Keratinocyte (primary cell): ENCODE data around the gene NEUROD2. TPM values are rescaled to one million over a fixed set of nuclear protein-coding genes. Genes with fewer than 3 reads are reported as not detected.

Source experiments
- DNase-seq: peaks from one replicate; pipeline ENCODE4 v3.0.0-alpha.2; 2011; ENCODE audit warnings: low read depth, missing footprints, low spot score
- FAIRE-seq: peaks from 2 replicates; lab custom pipeline; 2011; peaks lifted over from hg19 to GRCh38; lab: Jason Lieb, UNC
- H2AFZ ChIP-seq: 2 replicates; pipeline ENCODE4 v1.6.0; 2012; ENCODE audit warnings: low read length, control low read depth, inconsistent platforms; ENCODE audit not compliant: control insufficient read depth
- H3K27ac ChIP-seq: 2 replicates; pipeline ENCODE4 v1.5.1; 2011; ENCODE audit warnings: low read length; ENCODE audit not compliant: control insufficient read depth, insufficient read depth
- H3K27me3 ChIP-seq: 3 replicates; pipeline ENCODE4 v1.6.0; 2011; ENCODE audit warnings: low read length; ENCODE audit not compliant: control insufficient read depth, insufficient read depth; ENCODE audit errors: extremely low read depth
- H3K36me3 ChIP-seq, 2 experiments: 2 replicates in 1 of 2; 3 replicates in 1 of 2; pipeline ENCODE4 v1.5.1; 2011; ENCODE audit warnings: low read length in 2 of 2, mild to moderate bottlenecking in 1 of 2; ENCODE audit not compliant: control insufficient read depth in 2 of 2, insufficient read depth in 2 of 2; ENCODE audit errors: extremely low read depth in 1 of 2
- H3K4me1 ChIP-seq: 3 replicates; pipeline ENCODE4 v1.5.1; 2011; ENCODE audit warnings: low read length; ENCODE audit not compliant: control insufficient read depth, insufficient read depth; ENCODE audit errors: extremely low read depth
- H3K4me2 ChIP-seq: 3 replicates; pipeline ENCODE4 v1.6.0; 2011; ENCODE audit warnings: low read depth, low read length; ENCODE audit not compliant: control insufficient read depth, insufficient read depth; ENCODE audit errors: extremely low read depth
- H3K4me3 ChIP-seq, 3 experiments: fragments of 200-600 bp in 1 of 3; sonication (generic) in 1 of 3; 2 replicates in 2 of 3; 3 replicates in 1 of 3; pipeline ENCODE4 v1.5.1; 2011 to 2016; ENCODE audit warnings: low read length in 3 of 3, mild to moderate bottlenecking in 3 of 3, control low read depth in 2 of 3, inconsistent platforms in 1 of 3, low read depth in 1 of 3, mixed read lengths in 1 of 3, mixed run types in 1 of 3, moderate library complexity in 1 of 3; ENCODE audit not compliant: control insufficient read depth in 2 of 3, insufficient read depth in 2 of 3; ENCODE audit errors: extremely low read depth in 1 of 3
- H3K79me2 ChIP-seq: 2 replicates; pipeline ENCODE4 v1.6.0; 2012; ENCODE audit warnings: low read length; ENCODE audit not compliant: control insufficient read depth, insufficient read depth
- H3K9ac ChIP-seq: 3 replicates; pipeline ENCODE4 v1.6.0; 2011; ENCODE audit warnings: low read length; ENCODE audit not compliant: control insufficient read depth, insufficient read depth; ENCODE audit errors: extremely low read depth
- H3K9me1 ChIP-seq: 3 replicates; pipeline ENCODE4 v1.6.0; 2011; ENCODE audit warnings: low read length; ENCODE audit not compliant: control insufficient read depth, insufficient read depth; ENCODE audit errors: extremely low read depth
- H3K9me3 ChIP-seq: 2 replicates; pipeline ENCODE4 v1.5.1; 2012; ENCODE audit warnings: low read depth, low read length; ENCODE audit not compliant: control insufficient read depth
- H4K20me1 ChIP-seq: 3 replicates; pipeline ENCODE4 v1.6.0; 2011; ENCODE audit warnings: low read length; ENCODE audit not compliant: control insufficient read depth, insufficient read depth; ENCODE audit errors: extremely low read depth
- CTCF ChIP-seq, 3 experiments: IDR thresholded peaks in 1 of 3; conservative IDR thresholded peaks in 1 of 3; optimal IDR thresholded peaks in 1 of 3; 2 replicates in 2 of 3; 3 replicates in 1 of 3; pipeline versions ENCODE3 to v1.5.1; 2011; ENCODE audit warnings: low read length in 3 of 3, mild to moderate bottlenecking in 3 of 3, moderate library complexity in 2 of 3, control low read depth in 1 of 3, inconsistent platforms in 1 of 3; ENCODE audit not compliant: insufficient read depth in 2 of 3; ENCODE audit errors: extremely low read depth in 1 of 3
- EZH2 ChIP-seq: IDR thresholded peaks from one replicate; pipeline ENCODE4 v1.6.1; 2012; ENCODE audit warnings: inconsistent platforms, mild to moderate bottlenecking, low read length, moderate library complexity
- dilution Hi-C: fragments of 300-500 bp; cut with MboI; formaldehyde crosslinking; loops from one replicate; pipeline ENCODE4 v1.7.0; 2020; ENCODE audit warnings: low sequenced_read_pairs; ENCODE audit not compliant: extremely low pct_ligation_motif_present
- polyA plus RNA-seq, 5 experiments: library from polyadenylated mRNA; depleted of rRNA in 3 of 5; stranded (reverse) in 3 of 5; stranded (forward) in 1 of 5; unstranded in 1 of 5; fragments of >200 nt; gene quantifications; 1 replicate in 1 of 5; 2 replicates in 3 of 5; 3 replicates in 1 of 5; pipeline versions ENCODE4 v1.2.1 to v1.2.3, GENCODE V29; 2011 to 2012; ENCODE audit warnings: missing spikeins in 2 of 5, low read depth in 1 of 5, low replicate concordance in 1 of 5

The NEUROD2 gene
- polyA plus RNA-seq, 1 donor (not counting 4 experiments of a cell fraction or from before 2014, with no cell fraction given), result not detected

GRCh38 chr17:39597372-39598046 is 10.2 kb downstream of the NEUROD2 start:
- Histone ChIP-seq H2AFZ (no peak overlapping the region), H3K79me2 (no peaks in the 10 kb centered on the region), H3K4me1 (peaks cover 4% of the 10 kb centered on the region), H3K4me3 (no peak overlapping the region), H3K4me2 (no peak overlapping the region), H3K36me3 (no peaks in the 10 kb centered on the region), H3K9me1 (no peaks in the 10 kb centered on the region), H3K9ac (no peak overlapping the region), H3K9me3 (no peaks in the 10 kb centered on the region), H4K20me1 (peaks cover 6% of the 10 kb centered on the region), H3K27me3 (peaks cover 91% of the 10 kb centered on the region), H3K27ac (no peak overlapping the region)
- no peak for FAIRE-seq
- TF ChIP-seq EZH2 (no peak), CTCF (optimal IDR thresholded peaks at IDR 0.05 in 1 of 3, IDR thresholded peaks at IDR 0.05 in 1 of 3, conservative IDR thresholded peaks at IDR 0.05 in 1 of 3; ENCODE audit: extremely low read depth in 1 of 3, insufficient read depth in 2 of 3, low read length in 3 of 3) (no peak)
- DNase-seq, result no peak
- dilution Hi-C loops, result no loop called here

- Histone ChIP-seq H3K4me3 (no peak overlapping the region), H4K20me1 (peaks cover 6% of the 10 kb centered on the region), H3K79me2 (no peaks in the 10 kb centered on the region), H3K36me3 (no peaks in the 10 kb centered on the region), H3K9me3 (no peaks in the 10 kb centered on the region), H3K9ac (no peak overlapping the region), H3K27me3 (peaks cover 87% of the 10 kb centered on the region), H3K4me2 (no peak overlapping the region), H3K27ac (no peak overlapping the region), H3K9me1 (no peaks in the 10 kb centered on the region), H2AFZ (no peak overlapping the region), H3K4me1 (peaks cover 3% of the 10 kb centered on the region)
- dilution Hi-C loops, result no loop called here
- TF ChIP-seq CTCF (optimal IDR thresholded peaks at IDR 0.05 in 1 of 3, IDR thresholded peaks at IDR 0.05 in 1 of 3, conservative IDR thresholded peaks at IDR 0.05 in 1 of 3; ENCODE audit: extremely low read depth in 1 of 3, insufficient read depth in 2 of 3, low read length in 3 of 3) (no peak), EZH2 (peak; percentile 82)
- DNase-seq (no peak), FAIRE-seq (no peak)
Measured at GRCh38 chr17:39596543-39597267, 11.0 kb downstream of the NEUROD2 start.
